ENCODE measurements around the gene ZNF808. TPM values are rescaled to one million over a fixed set of nuclear protein-coding genes. Genes with fewer than 3 reads are reported as not detected.
"Not testable (repeated sequence)": the region's sequence is repeated elsewhere in the genome, so short reads cannot be mapped to it uniquely, and the experiment has no call there.

Gene ZNF808
- total RNA-seq, 3 donors from 2014 or later (not counting 1 experiment from before 2014, with no cell fraction given) = 43.8 to 69.1 (median 49.5) TPM

DNA sequence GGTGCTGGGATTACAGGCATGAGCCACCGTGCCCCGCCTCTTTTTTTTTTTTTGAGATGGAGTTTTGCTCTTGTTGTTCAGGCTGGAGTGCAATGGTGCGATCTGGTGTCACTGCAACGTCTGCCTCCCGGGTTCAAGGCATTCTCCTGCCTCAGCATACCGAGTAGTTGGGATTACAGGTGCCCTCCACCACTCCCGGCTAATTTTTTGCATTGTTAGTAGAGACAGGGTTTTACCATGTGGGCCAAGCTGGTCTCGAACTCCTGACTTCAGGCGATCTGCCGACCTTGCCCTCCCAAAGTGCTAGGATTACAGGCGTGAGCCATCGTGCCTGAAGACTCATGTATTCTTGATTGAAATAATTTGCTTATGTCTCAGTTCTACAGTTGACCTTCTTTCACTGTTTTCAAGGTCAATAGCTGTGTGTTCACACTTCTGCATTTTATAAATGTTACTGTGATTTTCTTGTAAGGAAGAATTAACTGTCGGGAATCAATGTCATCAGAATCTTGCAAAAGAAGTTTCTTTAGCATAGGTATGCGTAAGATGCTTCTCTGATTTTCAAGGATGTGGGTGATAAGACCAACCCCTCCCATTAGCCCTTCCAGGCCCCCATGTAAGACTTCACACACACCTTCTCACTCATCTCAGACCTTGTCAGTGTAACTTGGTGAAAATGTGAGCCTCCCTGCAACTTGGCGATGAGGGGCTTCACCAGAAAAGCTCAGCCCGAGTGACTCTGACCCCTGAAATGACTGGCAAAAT lies 29.9 kb downstream of the ZNF808 start:
- Mint-ChIP-seq H3K4me1 (peaks cover 0 to 5% of the 10 kb centered on the region in 2 donors), H3K36me3 (peaks cover 58% of the 10 kb centered on the region), H3K27ac (no peak overlapping the region), H3K4me3 (no peak overlapping the region), H3K9me3 (peaks cover 12 to 21% of the 10 kb centered on the region in 2 donors), H3K27me3 (ENCODE audit: low read depth in 2 of 2) (no peaks in the 10 kb centered on the region)
- no peak for DNase-seq
- Histone ChIP-seq H3K27ac (ENCODE audit: low read length) (no peak overlapping the region), H3K4me1 (ENCODE audit: control insufficient read depth, insufficient read depth, low read length) (no peaks in the 10 kb centered on the region), H3K9me3 (ENCODE audit: control insufficient read depth, insufficient read depth, low read length) (peaks cover 77% of the 10 kb centered on the region), H3K27me3 (ENCODE audit: control insufficient read depth, insufficient read depth, low read length) (no peaks in the 10 kb centered on the region), H3K36me3 (ENCODE audit: control insufficient read depth, insufficient read depth, low read length) (peaks cover 33% of the 10 kb centered on the region), H3K4me3 (ENCODE audit: low read length) (no peak overlapping the region)
- intact Hi-C loops (cut with micrococcal nuclease) = no loop called here
- TF ChIP-seq, protein P1, sequence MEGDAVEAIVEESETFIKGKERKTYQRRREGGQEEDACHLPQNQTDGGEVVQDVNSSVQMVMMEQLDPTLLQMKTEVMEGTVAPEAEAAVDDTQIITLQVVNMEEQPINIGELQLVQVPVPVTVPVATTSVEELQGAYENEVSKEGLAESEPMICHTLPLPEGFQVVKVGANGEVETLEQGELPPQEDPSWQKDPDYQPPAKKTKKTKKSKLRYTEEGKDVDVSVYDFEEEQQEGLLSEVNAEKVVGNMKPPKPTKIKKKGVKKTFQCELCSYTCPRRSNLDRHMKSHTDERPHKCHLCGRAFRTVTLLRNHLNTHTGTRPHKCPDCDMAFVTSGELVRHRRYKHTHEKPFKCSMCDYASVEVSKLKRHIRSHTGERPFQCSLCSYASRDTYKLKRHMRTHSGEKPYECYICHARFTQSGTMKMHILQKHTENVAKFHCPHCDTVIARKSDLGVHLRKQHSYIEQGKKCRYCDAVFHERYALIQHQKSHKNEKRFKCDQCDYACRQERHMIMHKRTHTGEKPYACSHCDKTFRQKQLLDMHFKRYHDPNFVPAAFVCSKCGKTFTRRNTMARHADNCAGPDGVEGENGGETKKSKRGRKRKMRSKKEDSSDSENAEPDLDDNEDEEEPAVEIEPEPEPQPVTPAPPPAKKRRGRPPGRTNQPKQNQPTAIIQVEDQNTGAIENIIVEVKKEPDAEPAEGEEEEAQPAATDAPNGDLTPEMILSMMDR (IDR thresholded peaks at IDR 0.05) = no peak
- 96% methylated on average over 16 of the region's 16 CpGs for WGBS (ENCODE audit: insufficient coverage)
- no peak for ATAC-seq

DNA sequence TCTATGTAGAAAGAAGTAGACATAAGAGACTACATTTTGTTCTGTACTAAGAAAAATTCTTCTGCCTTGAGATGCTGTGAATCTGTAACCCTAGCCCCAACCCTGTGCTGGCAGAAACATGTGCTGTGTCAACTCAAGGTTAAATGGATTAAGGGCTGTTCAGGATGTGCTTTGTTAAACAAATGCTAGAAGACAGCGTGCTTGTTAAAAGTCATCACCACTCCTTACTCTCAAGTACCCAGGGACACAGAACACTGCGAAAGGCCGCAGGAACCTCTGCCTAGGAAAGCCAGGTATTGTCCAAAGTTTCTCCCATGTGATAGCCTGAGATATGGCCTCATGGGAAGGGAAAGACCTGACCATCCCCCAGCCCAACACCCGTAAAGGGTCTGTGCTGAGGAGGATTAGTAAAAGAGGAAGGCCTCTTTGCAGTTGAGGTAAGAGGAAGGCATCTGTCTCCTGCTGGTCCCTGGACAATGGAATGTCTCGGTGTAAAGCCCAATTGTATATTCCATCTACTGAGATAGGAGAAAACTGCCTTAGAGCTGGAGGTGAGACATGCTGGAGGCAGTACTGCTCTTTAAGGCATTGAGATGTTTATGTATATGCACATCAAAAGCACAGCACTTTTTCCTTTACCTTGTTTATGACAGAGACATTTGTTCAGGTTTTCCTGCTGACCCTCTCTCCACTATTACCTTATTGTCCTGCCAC lies 31.4 kb downstream of the ZNF808 start:
- Histone ChIP-seq H3K9me3 (ENCODE audit: control insufficient read depth, insufficient read depth, low read length) (peaks cover 90% of the 10 kb centered on the region), H3K36me3 (ENCODE audit: control insufficient read depth, insufficient read depth, low read length) (peaks cover 23% of the 10 kb centered on the region)
- DNase-seq; ATAC-seq; H3K27ac ChIP-seq (ENCODE audit: low read length); H3K4me1 Mint-ChIP-seq; H3K27ac Mint-ChIP-seq; intact Hi-C loops (cut with micrococcal nuclease); H3K27me3 Mint-ChIP-seq (ENCODE audit: low read depth in 2 of 2); H3K4me1 ChIP-seq (ENCODE audit: control insufficient read depth, insufficient read depth, low read length); H3K4me3 Mint-ChIP-seq; H3K27me3 ChIP-seq (ENCODE audit: control insufficient read depth, insufficient read depth, low read length); H3K4me3 ChIP-seq (ENCODE audit: low read length): not testable (repeated sequence)
- H3K36me3 Mint-ChIP-seq = peaks cover 56% of the 10 kb centered on the region
- H3K9me3 Mint-ChIP-seq = peaks cover 13 to 23% of the 10 kb centered on the region in 2 donors
- WGBS (ENCODE audit: insufficient coverage) = 97% methylated on average over 5 of the region's 5 CpGs

DNA sequence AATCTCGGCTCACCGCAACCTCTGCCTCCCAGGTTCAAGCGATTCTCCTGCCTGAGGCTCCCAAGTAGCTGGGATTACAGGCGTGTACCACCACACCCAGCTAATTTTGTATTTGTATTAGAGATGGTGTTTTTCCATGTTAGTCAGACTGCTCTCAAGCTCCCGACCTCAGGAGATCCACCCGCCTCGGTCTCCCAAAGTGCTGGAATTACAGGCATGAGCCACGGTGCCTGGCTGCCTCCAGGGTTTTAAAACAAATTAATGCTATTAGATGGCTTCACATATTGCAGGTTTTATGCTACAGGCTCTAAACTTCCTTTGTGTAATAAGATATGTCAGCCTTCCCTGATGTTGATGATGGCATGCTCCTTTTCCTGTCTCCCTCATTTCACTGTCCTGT lies 34.1 kb downstream of the ZNF808 start:
- intact Hi-C loops (cut with micrococcal nuclease); H3K4me1 Mint-ChIP-seq; H3K4me1 ChIP-seq (ENCODE audit: control insufficient read depth, insufficient read depth, low read length); H3K27me3 ChIP-seq (ENCODE audit: control insufficient read depth, insufficient read depth, low read length); H3K4me3 ChIP-seq (ENCODE audit: low read length); ATAC-seq; H3K27ac ChIP-seq (ENCODE audit: low read length); H3K27me3 Mint-ChIP-seq (ENCODE audit: low read depth in 2 of 2); DNase-seq; H3K27ac Mint-ChIP-seq; H3K4me3 Mint-ChIP-seq: not testable (repeated sequence)
- Histone ChIP-seq H3K9me3 (ENCODE audit: control insufficient read depth, insufficient read depth, low read length) (peaks cover 89% of the 10 kb centered on the region), H3K36me3 (ENCODE audit: control insufficient read depth, insufficient read depth, low read length) (peaks cover 13% of the 10 kb centered on the region)
- WGBS (ENCODE audit: insufficient coverage) = 99% methylated on average over 8 of the region's 8 CpGs
- H3K36me3 Mint-ChIP-seq = peaks cover 49% of the 10 kb centered on the region
- H3K9me3 Mint-ChIP-seq = peaks cover 6 to 10% of the 10 kb centered on the region in 2 donors

DNA sequence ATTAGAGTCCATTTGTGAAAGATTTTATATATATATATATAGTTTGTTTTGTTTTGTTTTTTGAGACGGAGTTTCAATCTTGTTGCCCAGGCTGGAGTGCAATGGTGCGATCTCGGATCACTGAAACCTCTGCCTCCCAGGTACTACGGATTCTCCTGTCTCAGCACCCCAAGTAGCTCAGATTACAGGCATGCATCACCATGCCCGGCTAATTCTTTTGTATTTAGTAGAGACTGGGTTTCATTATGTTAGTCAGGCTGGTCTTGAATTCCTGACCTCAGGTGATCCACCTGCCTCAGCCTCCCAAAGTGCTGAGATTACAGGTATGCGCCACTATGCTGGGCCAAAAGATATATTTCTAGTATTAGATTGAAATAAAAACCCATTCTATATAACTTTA lies 38.7 kb downstream of the ZNF808 start:
- H3K9me3 Mint-ChIP-seq = peaks cover 2 to 7% of the 10 kb centered on the region in 2 donors
- H3K27ac ChIP-seq (ENCODE audit: low read length) = no peak overlapping the region
- no peak for DNase-seq
- peaks cover 56% of the 10 kb centered on the region for H3K9me3 ChIP-seq (ENCODE audit: control insufficient read depth, insufficient read depth, low read length)
- TF ChIP-seq, protein P1 (IDR thresholded peaks at IDR 0.05) = no peak
- H3K4me1 Mint-ChIP-seq = peaks cover 8 to 15% of the 10 kb centered on the region in 2 donors
- H3K4me3 ChIP-seq (ENCODE audit: low read length) = no peak overlapping the region
- H3K27me3 ChIP-seq (ENCODE audit: control insufficient read depth, insufficient read depth, low read length) = no peaks in the 10 kb centered on the region
- no peak overlapping the region for H3K4me3 Mint-ChIP-seq
- peaks cover 29% of the 10 kb centered on the region for H3K36me3 Mint-ChIP-seq
- 95% methylated on average over 5 of the region's 6 CpGs for WGBS (ENCODE audit: insufficient coverage)
- no peaks in the 10 kb centered on the region for H3K27me3 Mint-ChIP-seq (ENCODE audit: low read depth in 2 of 2)
- intact Hi-C loops (cut with micrococcal nuclease) = no loop called here
- H3K27ac Mint-ChIP-seq = no peak overlapping the region
- peaks cover 12% of the 10 kb centered on the region for H3K4me1 ChIP-seq (ENCODE audit: control insufficient read depth, insufficient read depth, low read length)
- H3K36me3 ChIP-seq (ENCODE audit: control insufficient read depth, insufficient read depth, low read length) = peaks cover 6% of the 10 kb centered on the region
- no peak for ATAC-seq
